Right atrium auricular region (tissue), 2 donors: ENCODE data around the gene SCN4B. TPM values are rescaled to one million over a fixed set of nuclear protein-coding genes. Genes with fewer than 3 reads are reported as not detected.

ENCODE experiments used
- DNase-seq: peaks from one replicate; pipeline ENCODE4 v3.0.0-alpha.2; 2019; ENCODE audit warnings: low spot score
- H3K27ac ChIP-seq, 2 donors: fragments of 200-600 bp; sonication (generic); 1 replicate in 1 of 2; 2 replicates in 1 of 2; pipeline ENCODE4 v1.5.1; 2016 to 2019
- H3K27me3 ChIP-seq, 2 donors: fragments of 200-600 bp; sonication (generic); one replicate each; pipeline versions ENCODE4 v1.5.1 to v1.6.0; 2017 to 2019
- H3K36me3 ChIP-seq: fragments of 200-600 bp; sonication (generic); one replicate; pipeline ENCODE4 v1.5.1; 2016
- H3K4me1 ChIP-seq, 2 donors: fragments of 200-600 bp; sonication (generic); one replicate each; pipeline versions ENCODE4 v1.5.1 to v1.6.0; 2017 to 2019
- H3K4me3 ChIP-seq, 2 donors: fragments of 200-600 bp; sonication (generic); 1 replicate in 1 of 2; 2 replicates in 1 of 2; pipeline ENCODE4 v1.5.1; 2017 to 2019; ENCODE audit warnings: mild to moderate bottlenecking in 1 of 2, moderate library complexity in 1 of 2
- H3K9me3 ChIP-seq, 2 donors: fragments of 200-600 bp; sonication (generic); one replicate each; pipeline ENCODE4 v1.5.1; 2019
- total RNA-seq, 2 donors: library from RNA; depleted of rRNA; stranded (reverse); fragments of >200 nt; gene quantifications; one replicate each; pipeline ENCODE4 v1.1.0, GENCODE V29; 2016
- TF ChIP-seq, protein P1 (sequence below), 2 donors: fragments of 200-600 bp; sonication (generic); IDR thresholded peaks; one replicate each; pipeline ENCODE4 v1.5.1; 2019; ENCODE audit warnings: antibody characterized with exemption in 2 of 2

SCN4B gene
- total RNA-seq, 2 donors from 2014 or later = 2.5 to 11.8 TPM

DNA sequence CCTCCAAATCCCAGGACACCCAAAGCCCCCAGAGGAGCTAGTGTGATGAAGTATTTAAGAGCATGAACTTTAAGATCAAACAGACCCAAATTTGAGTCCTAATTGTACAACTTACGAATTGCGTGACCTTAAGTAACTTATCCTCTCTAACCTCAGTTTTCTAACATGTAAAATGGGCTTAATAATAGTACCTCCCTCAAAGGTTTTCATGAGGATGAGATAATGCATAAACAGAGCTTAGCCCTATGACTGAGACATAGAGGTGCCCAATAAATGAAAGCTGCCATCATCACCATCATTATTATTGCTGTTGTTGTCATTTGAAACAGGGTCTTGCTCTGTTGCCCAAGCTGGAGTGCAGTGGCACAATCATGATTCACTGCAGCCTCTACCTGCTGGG is 14.6 kb upstream of the SCN4B start:
- peaks cover 0 to 18% of the 10 kb centered on the region in 2 donors for H3K4me1 ChIP-seq
- TF ChIP-seq, protein P1, sequence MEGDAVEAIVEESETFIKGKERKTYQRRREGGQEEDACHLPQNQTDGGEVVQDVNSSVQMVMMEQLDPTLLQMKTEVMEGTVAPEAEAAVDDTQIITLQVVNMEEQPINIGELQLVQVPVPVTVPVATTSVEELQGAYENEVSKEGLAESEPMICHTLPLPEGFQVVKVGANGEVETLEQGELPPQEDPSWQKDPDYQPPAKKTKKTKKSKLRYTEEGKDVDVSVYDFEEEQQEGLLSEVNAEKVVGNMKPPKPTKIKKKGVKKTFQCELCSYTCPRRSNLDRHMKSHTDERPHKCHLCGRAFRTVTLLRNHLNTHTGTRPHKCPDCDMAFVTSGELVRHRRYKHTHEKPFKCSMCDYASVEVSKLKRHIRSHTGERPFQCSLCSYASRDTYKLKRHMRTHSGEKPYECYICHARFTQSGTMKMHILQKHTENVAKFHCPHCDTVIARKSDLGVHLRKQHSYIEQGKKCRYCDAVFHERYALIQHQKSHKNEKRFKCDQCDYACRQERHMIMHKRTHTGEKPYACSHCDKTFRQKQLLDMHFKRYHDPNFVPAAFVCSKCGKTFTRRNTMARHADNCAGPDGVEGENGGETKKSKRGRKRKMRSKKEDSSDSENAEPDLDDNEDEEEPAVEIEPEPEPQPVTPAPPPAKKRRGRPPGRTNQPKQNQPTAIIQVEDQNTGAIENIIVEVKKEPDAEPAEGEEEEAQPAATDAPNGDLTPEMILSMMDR (IDR thresholded peaks at IDR 0.05) = no peak
- no peaks in the 10 kb centered on the region for H3K9me3 ChIP-seq
- no peaks in the 10 kb centered on the region for H3K27me3 ChIP-seq
- no peak for DNase-seq
- no peaks in the 10 kb centered on the region for H3K36me3 ChIP-seq
- H3K4me3 ChIP-seq = no peak overlapping the region
- no peak overlapping the region for H3K27ac ChIP-seq

DNA sequence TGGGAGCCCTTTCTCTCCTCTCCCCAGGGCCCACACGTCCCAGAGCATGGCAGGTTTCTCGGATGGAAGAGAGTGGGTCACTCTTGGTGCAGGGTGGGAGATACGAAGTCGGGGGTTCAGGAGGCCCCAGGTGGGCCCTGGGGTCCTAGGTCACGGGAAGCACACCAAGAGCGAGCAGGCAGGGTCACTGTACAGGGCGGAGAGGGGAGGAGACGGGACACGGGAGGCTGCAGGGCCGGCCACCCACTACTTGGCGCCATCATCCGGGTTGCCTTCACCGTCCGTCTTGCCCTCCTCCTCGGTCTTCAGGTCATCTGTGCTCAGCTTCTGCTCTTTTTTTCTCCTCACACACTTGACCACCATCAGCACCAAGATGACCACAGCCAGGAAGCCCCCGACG is 14.0 kb upstream of the SCN4B start:
- no peaks in the 10 kb centered on the region for H3K9me3 ChIP-seq
- TF ChIP-seq, protein P1 (IDR thresholded peaks at IDR 0.05) = no peak
- no peak overlapping the region for H3K27ac ChIP-seq
- DNase-seq = no peak
- no peaks in the 10 kb centered on the region for H3K36me3 ChIP-seq
- no peaks in the 10 kb centered on the region for H3K27me3 ChIP-seq
- H3K4me1 ChIP-seq = peaks cover 0 to 14% of the 10 kb centered on the region in 2 donors
- no peak overlapping the region for H3K4me3 ChIP-seq

DNA sequence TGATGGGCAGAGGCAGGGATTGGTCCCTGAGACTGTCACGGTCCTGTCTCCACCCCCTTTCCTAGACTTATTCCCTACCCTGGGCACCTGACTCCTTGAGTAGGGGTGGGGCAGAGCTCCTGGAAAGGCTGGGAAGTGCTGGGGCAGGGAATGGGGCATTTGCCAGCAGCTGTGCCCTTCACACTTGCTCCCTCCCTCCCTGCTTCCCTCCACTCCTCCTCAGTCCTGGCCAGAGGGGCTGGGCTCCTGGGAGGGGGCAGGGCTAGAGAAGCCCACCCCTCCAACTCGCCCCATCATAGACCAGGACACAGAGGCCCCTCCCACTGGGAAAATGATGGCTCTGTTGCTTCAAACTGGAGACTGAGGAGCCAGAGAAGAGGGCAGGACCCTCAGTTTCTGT is 12.3 kb upstream of the SCN4B start:
- Histone ChIP-seq H3K27ac (no peak overlapping the region), H3K27me3 (no peaks in the 10 kb centered on the region), H3K4me3 (no peak overlapping the region), H3K36me3 (no peaks in the 10 kb centered on the region), H3K4me1 (peaks cover 0 to 3% of the 10 kb centered on the region in 2 donors), H3K9me3 (no peaks in the 10 kb centered on the region)
- DNase-seq = no peak
- TF ChIP-seq, protein P1 (IDR thresholded peaks at IDR 0.05) = no peak

DNA sequence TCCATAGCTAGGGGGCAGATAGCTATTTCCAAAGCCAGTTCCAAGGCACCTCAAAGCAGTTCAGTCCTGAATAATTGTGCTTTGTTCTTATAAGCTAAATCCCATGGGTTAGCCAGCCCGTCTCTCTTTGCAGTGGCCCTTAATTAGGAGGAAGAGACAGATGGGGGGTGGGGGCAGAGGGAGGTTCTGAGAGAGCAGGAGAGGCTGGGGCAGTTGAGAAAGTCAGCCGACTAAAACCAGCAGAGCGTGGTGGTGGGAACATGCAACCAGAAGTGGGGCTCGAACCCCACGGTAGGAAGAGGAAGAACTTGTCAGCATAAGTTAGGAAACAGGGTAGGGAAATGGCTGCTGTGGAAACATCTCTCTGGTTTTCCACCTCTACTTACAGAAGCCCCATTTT is 10.9 kb upstream of the SCN4B start:
- peaks cover 0 to 3% of the 10 kb centered on the region in 2 donors for H3K4me1 ChIP-seq
- TF ChIP-seq, protein P1 (IDR thresholded peaks at IDR 0.05) = no peak

DNA sequence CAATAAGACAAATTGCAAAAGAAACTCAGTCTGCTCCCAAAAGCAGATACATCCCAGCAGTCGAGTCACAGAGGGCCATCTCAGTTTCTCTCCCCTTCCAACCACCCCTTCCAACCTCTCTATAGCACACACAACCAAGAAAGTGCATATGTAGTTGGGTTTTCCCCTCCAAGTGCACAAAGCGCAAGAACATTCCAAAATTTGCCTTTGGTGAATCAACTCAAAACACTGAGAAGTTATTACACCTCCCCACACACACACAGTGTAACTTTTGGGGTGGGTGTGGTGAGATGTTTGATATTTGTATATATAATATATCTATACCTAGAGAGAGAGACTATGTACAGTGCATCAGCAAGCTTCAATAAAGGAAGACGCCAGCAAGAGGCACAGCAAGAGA is 10.2 kb upstream of the SCN4B start:
- no peaks in the 10 kb centered on the region for H3K27me3 ChIP-seq
- no peaks in the 10 kb centered on the region for H3K36me3 ChIP-seq
- TF ChIP-seq, protein P1 (IDR thresholded peaks at IDR 0.05) = no peak

More for the DNA sequence above, 10.9 kb upstream of the SCN4B start:
- no peak overlapping the region for H3K27ac ChIP-seq
- H3K9me3 ChIP-seq = no peaks in the 10 kb centered on the region
- no peak overlapping the region for H3K4me3 ChIP-seq
- no peaks in the 10 kb centered on the region for H3K27me3 ChIP-seq
- H3K36me3 ChIP-seq = no peaks in the 10 kb centered on the region
- DNase-seq = no peak

DNA sequence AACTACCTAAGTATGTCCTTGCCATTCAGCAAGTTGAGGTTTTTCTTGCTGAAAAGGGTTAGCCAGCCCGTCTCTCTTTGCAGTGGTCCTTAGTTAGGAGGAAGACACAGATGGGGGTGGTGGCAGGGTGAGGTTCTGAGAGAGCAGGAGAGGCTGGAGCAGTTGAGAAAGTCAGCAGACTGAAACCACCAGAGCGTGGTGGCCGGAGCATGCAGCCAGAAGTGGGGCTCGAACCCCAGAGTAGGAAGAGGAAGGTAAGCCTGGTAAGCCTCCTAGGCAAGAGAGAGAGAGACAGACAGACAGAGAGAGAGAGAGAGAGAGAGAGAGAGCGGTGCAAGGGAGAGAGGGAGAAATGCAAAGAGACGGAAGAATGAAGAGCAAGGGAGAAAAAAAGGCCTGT is 9.2 kb upstream of the SCN4B start:
- H3K4me3 ChIP-seq = no peak overlapping the region
- H3K9me3 ChIP-seq = no peaks in the 10 kb centered on the region
- H3K27ac ChIP-seq = no peak overlapping the region
- DNase-seq = no peak
- H3K4me1 ChIP-seq = peaks cover 0 to 3% of the 10 kb centered on the region in 2 donors
- TF ChIP-seq, protein P1 (IDR thresholded peaks at IDR 0.05) = no peak
- H3K27me3 ChIP-seq = no peaks in the 10 kb centered on the region
- no peaks in the 10 kb centered on the region for H3K36me3 ChIP-seq

More for the DNA sequence above, 10.2 kb upstream of the SCN4B start:
- Histone ChIP-seq H3K27ac (no peak overlapping the region), H3K9me3 (no peaks in the 10 kb centered on the region), H3K4me1 (peaks cover 0 to 3% of the 10 kb centered on the region in 2 donors), H3K4me3 (no peak overlapping the region)
- no peak for DNase-seq
